Caco-2 (cell line): ENCODE results near the gene TIPRL. TPM values are rescaled to one million over a fixed set of nuclear protein-coding genes. Genes with fewer than 3 reads are reported as not detected.

Experiments used
- BruUV-seq: library from RNA; stranded (reverse); fragments of 400-500 nt; replicated peaks from 2 replicates; lab custom pipeline; 2021; lab: Mats Ljungman, UMichigan
- CTCF ChIA-PET: fragments of 300-600 bp; sonication (Branson Sonifier 250); formaldehyde crosslinking; loops from one replicate; lab custom pipeline; 2022; ENCODE audit warnings: antibody characterized with exemption; lab: Charles Lee
- POLR2A ChIA-PET: fragments of 300-600 bp; sonication (Branson Sonifier 250); formaldehyde crosslinking; loops from one replicate; lab custom pipeline; 2022; ENCODE audit warnings: antibody characterized with exemption; lab: Charles Lee
- DNase-seq, 2 experiments: peaks; one replicate each; pipeline versions ENCODE4 v3.0.0 to v3.0.0-alpha.2; 2020 to 2022
- H3K27me3 ChIP-seq: replicated peaks from 2 replicates; pipeline ENCODE4 v1.6.0; 2011; ENCODE audit warnings: low read length; ENCODE audit not compliant: control insufficient read depth, insufficient read depth
- H3K36me3 ChIP-seq: 2 replicates; pipeline ENCODE4 v1.5.1; 2011; ENCODE audit warnings: low read length; ENCODE audit not compliant: control insufficient read depth, insufficient read depth
- H3K4me1 ChIP-seq: fragments of 250-450 bp; sonication (Bioruptor Pico); 2 replicates; pipeline ENCODE4 v1.5.1; 2020; ENCODE audit warnings: mild to moderate bottlenecking
- H3K4me3 ChIP-seq: 2 replicates; pipeline ENCODE4 v1.5.1; 2011; ENCODE audit warnings: low read depth, mild to moderate bottlenecking, control low read depth, low read length
- H3K9me3 ChIP-seq: fragments of 250-450 bp; sonication (Bioruptor Pico); 2 replicates; pipeline ENCODE4 v1.5.1; 2020; ENCODE audit warnings: mild to moderate bottlenecking, moderate library complexity
- H3K27ac Mint-ChIP-seq: one replicate; pipeline ENCODE4 v1.8.0; 2022; ENCODE audit warnings: mixed read lengths; ENCODE audit not compliant: unreplicated experiment
- H3K27me3 Mint-ChIP-seq: one replicate; pipeline ENCODE4 v1.8.0; 2022; ENCODE audit warnings: mixed read lengths; ENCODE audit not compliant: insufficient read depth, unreplicated experiment
- H3K36me3 Mint-ChIP-seq: one replicate; pipeline ENCODE4 v1.8.0; 2022; ENCODE audit warnings: mild to moderate bottlenecking, mixed read lengths; ENCODE audit not compliant: insufficient read depth, unreplicated experiment
- H3K4me1 Mint-ChIP-seq: one replicate; pipeline ENCODE4 v1.8.0; 2022; ENCODE audit warnings: low read depth, mixed read lengths; ENCODE audit not compliant: unreplicated experiment
- H3K4me3 Mint-ChIP-seq: one replicate; pipeline ENCODE4 v1.8.0; 2022; ENCODE audit warnings: mild to moderate bottlenecking, moderate library complexity, mixed read lengths; ENCODE audit not compliant: unreplicated experiment
- H3K9me3 Mint-ChIP-seq: one replicate; pipeline ENCODE4 v1.8.0; 2022; ENCODE audit warnings: mixed read lengths; ENCODE audit not compliant: unreplicated experiment
- intact Hi-C: fragments of 100-400 bp; cut with micrococcal nuclease; formaldehyde crosslinking; loops from one replicate; pipeline ENCODE4 v1.10.0; 2022; ENCODE audit not compliant: unreplicated experiment
- total RNA-seq: library from RNA; stranded (reverse); gene quantifications from 2 replicates; pipeline ENCODE4 v1.2.3, GENCODE V29; 2022
- TF ChIP-seq, protein P1 (sequence below), 2 experiments: fragments of 200-600 bp in 1 of 2; IDR thresholded peaks; 1 replicate in 1 of 2; 2 replicates in 1 of 2; pipeline versions ENCODE4 v1.5.1 to v1.8.0; 2011 to 2022; ENCODE audit warnings: antibody characterized with exemption in 1 of 2, control low read depth in 1 of 2, inconsistent platforms in 1 of 2, low read depth in 1 of 2, low read length in 1 of 2, mild to moderate bottlenecking in 1 of 2, moderate library complexity in 1 of 2; ENCODE audit not compliant: insufficient read depth in 1 of 2, severe bottlenecking in 1 of 2, unreplicated experiment in 1 of 2

The TIPRL gene
- total RNA-seq, 1 experiment from 2014 or later, result 38.1 TPM

GRCh38 chr1:168243198-168243597, 64.4 kb downstream of the TIPRL start:
- no peak overlapping the region for H3K4me3 ChIP-seq
- H3K9me3 ChIP-seq, result no peaks in the 10 kb centered on the region
- intact Hi-C loops, result no loop called here
- ChIA-PET CTCF (no interaction called here), POLR2A (no interaction called here)
- DNase-seq, result no peak
- no peaks in the 10 kb centered on the region for H3K27me3 Mint-ChIP-seq
- H3K27ac Mint-ChIP-seq, result peak overlapping the region; percentile 40
- H3K27me3 ChIP-seq, result no peaks in the 10 kb centered on the region
- TF ChIP-seq, protein P1, sequence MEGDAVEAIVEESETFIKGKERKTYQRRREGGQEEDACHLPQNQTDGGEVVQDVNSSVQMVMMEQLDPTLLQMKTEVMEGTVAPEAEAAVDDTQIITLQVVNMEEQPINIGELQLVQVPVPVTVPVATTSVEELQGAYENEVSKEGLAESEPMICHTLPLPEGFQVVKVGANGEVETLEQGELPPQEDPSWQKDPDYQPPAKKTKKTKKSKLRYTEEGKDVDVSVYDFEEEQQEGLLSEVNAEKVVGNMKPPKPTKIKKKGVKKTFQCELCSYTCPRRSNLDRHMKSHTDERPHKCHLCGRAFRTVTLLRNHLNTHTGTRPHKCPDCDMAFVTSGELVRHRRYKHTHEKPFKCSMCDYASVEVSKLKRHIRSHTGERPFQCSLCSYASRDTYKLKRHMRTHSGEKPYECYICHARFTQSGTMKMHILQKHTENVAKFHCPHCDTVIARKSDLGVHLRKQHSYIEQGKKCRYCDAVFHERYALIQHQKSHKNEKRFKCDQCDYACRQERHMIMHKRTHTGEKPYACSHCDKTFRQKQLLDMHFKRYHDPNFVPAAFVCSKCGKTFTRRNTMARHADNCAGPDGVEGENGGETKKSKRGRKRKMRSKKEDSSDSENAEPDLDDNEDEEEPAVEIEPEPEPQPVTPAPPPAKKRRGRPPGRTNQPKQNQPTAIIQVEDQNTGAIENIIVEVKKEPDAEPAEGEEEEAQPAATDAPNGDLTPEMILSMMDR (IDR thresholded peaks at IDR 0.05; ENCODE audit: insufficient read depth in 1 of 2, low read depth in 1 of 2, low read length in 1 of 2, severe bottlenecking in 1 of 2, unreplicated experiment in 1 of 2), result no peak
- H3K36me3 Mint-ChIP-seq, result peaks cover 88% of the 10 kb centered on the region
- no peak overlapping the region for H3K4me3 Mint-ChIP-seq
- no peaks in the 10 kb centered on the region for H3K4me1 Mint-ChIP-seq
- no TSS peak for BruUV-seq
- no peaks in the 10 kb centered on the region for H3K9me3 Mint-ChIP-seq
- peaks cover 3% of the 10 kb centered on the region for H3K36me3 ChIP-seq
- H3K4me1 ChIP-seq, result 0 out of 2 replicates have a peak, but pooled peaks cover 6% of the 10 kb centered on the region

GRCh38 chr1:168243636-168244212, 65.0 kb downstream of the TIPRL start:
- Mint-ChIP-seq H3K27ac (peak overlapping the region; percentile 40), H3K36me3 (peaks cover 88% of the 10 kb centered on the region), H3K4me3 (no peak overlapping the region), H3K4me1 (no peaks in the 10 kb centered on the region), H3K9me3 (no peaks in the 10 kb centered on the region), H3K27me3 (no peaks in the 10 kb centered on the region)
- Histone ChIP-seq H3K9me3 (no peaks in the 10 kb centered on the region), H3K36me3 (peaks cover 3% of the 10 kb centered on the region), H3K27me3 (no peaks in the 10 kb centered on the region), H3K4me1 (0 out of 2 replicates have a peak, but pooled peaks cover 6% of the 10 kb centered on the region), H3K4me3 (no peak overlapping the region)
- ChIA-PET POLR2A (no interaction called here), CTCF (no interaction called here)
- TF ChIP-seq, protein P1 (IDR thresholded peaks at IDR 0.05; ENCODE audit: insufficient read depth in 1 of 2, low read depth in 1 of 2, low read length in 1 of 2, severe bottlenecking in 1 of 2, unreplicated experiment in 1 of 2), result no peak
- intact Hi-C loops, result no loop called here
- BruUV-seq, result no TSS peak
- DNase-seq, result peak in 1 of 2 experiments; percentile 38

GRCh38 chr1:168245042-168245441, 66.3 kb downstream of the TIPRL start:
- Mint-ChIP-seq H3K9me3 (no peaks in the 10 kb centered on the region), H3K36me3 (peaks cover 83% of the 10 kb centered on the region), H3K27me3 (no peaks in the 10 kb centered on the region), H3K4me3 (no peak overlapping the region), H3K4me1 (no peaks in the 10 kb centered on the region), H3K27ac (no peak overlapping the region)
- H3K4me1 ChIP-seq, result 0 out of 2 replicates have a peak, but pooled peaks cover 6% of the 10 kb centered on the region
- POLR2A ChIA-PET, result no interaction called here
- TF ChIP-seq, protein P1 (IDR thresholded peaks at IDR 0.05; ENCODE audit: insufficient read depth in 1 of 2, low read depth in 1 of 2, low read length in 1 of 2, severe bottlenecking in 1 of 2, unreplicated experiment in 1 of 2), result no peak
- H3K9me3 ChIP-seq, result no peaks in the 10 kb centered on the region
- H3K27me3 ChIP-seq, result no peaks in the 10 kb centered on the region
- intact Hi-C loops, result no loop called here
- DNase-seq, result no peak
- no peak overlapping the region for H3K4me3 ChIP-seq
- CTCF ChIA-PET, result no interaction called here
- H3K36me3 ChIP-seq, result peaks cover 3% of the 10 kb centered on the region
- TSS peak; percentile 22 for BruUV-seq
